Lower leg skin (tissue), 3 donors: ENCODE data around the gene CEP135.

Source experiments
- CTCF ChIP-seq, 3 donors: fragments of 450-650 bp; IDR thresholded peaks; one replicate each; pipeline ENCODE4 v1.5.1; 2016; ENCODE audit warnings: antibody characterized with exemption in 3 of 3, mild to moderate bottlenecking in 3 of 3, moderate library complexity in 2 of 3
- POLR2A ChIP-seq, 2 donors: fragments of 450-650 bp; IDR thresholded peaks; one replicate each; pipeline ENCODE4 v1.6.1; 2016 to 2017; ENCODE audit warnings: antibody characterized with exemption in 2 of 2, mild to moderate bottlenecking in 1 of 2, moderate library complexity in 1 of 2

GRCh38 chr4:55938481-55938880 lies 10.3 kb upstream of the CEP135 start:
- TF ChIP-seq CTCF (IDR thresholded peaks at IDR 0.05): no peak
- TF ChIP-seq POLR2A (IDR thresholded peaks at IDR 0.05): no peak
